Mesenchymal stem cell (in vitro differentiated cells and primary cell): ENCODE data around the gene RNF113A.
"Not testable (repeated sequence)": the region's sequence is repeated elsewhere in the genome, so short reads cannot be mapped to it uniquely, and the experiment has no call there.

ENCODE experiments used
- DNase-seq: peaks from one replicate; pipeline ENCODE4 v3.0.0-alpha.2; 2013
- H2AFZ ChIP-seq: one replicate; pipeline ENCODE4 v1.6.1; 2013; ENCODE audit warnings: low read depth, mild to moderate bottlenecking, control low read depth, inconsistent platforms, low read length, moderate library complexity
- H2AK5ac ChIP-seq: 2 replicates; pipeline ENCODE4 v1.6.1; 2013; ENCODE audit warnings: low read length, moderate library complexity, mild to moderate bottlenecking, inconsistent platforms; ENCODE audit not compliant: severe bottlenecking
- H2BK120ac ChIP-seq: one replicate; pipeline ENCODE4 v1.6.1; 2013; ENCODE audit warnings: low read depth, mild to moderate bottlenecking, inconsistent platforms, low read length, moderate library complexity
- H2BK12ac ChIP-seq, 2 experiments: one replicate each; pipeline ENCODE4 v1.6.1; 2013; ENCODE audit warnings: inconsistent platforms in 2 of 2, low read length in 2 of 2, mild to moderate bottlenecking in 2 of 2, moderate library complexity in 2 of 2, control low read depth in 1 of 2
- H2BK15ac ChIP-seq: one replicate; pipeline ENCODE4 v1.6.1; 2013; ENCODE audit warnings: mild to moderate bottlenecking, low read depth, inconsistent platforms; ENCODE audit not compliant: poor library complexity, severe bottlenecking
- H2BK5ac ChIP-seq: 2 replicates; pipeline ENCODE4 v1.6.1; 2013; ENCODE audit warnings: low read depth, mild to moderate bottlenecking, low read length, control low read depth, inconsistent platforms; ENCODE audit not compliant: poor library complexity, severe bottlenecking
- H3K14ac ChIP-seq, 2 experiments: one replicate each; pipeline ENCODE4 v1.6.1; 2013; ENCODE audit warnings: inconsistent platforms in 2 of 2, low read length in 2 of 2, control low read depth in 1 of 2, mild to moderate bottlenecking in 1 of 2, moderate library complexity in 1 of 2
- H3K18ac ChIP-seq, 2 experiments: one replicate each; pipeline ENCODE4 v1.6.1; 2013; ENCODE audit warnings: inconsistent platforms in 2 of 2, low read length in 2 of 2, control low read depth in 1 of 2, low read depth in 1 of 2, mild to moderate bottlenecking in 1 of 2
- H3K23ac ChIP-seq, 2 experiments: one replicate each; pipeline ENCODE4 v1.6.1; 2013; ENCODE audit warnings: inconsistent platforms in 2 of 2, low read length in 2 of 2, mild to moderate bottlenecking in 2 of 2, moderate library complexity in 2 of 2, control low read depth in 1 of 2
- H3K27ac ChIP-seq: 2 replicates; pipeline ENCODE4 v1.5.1; 2013; ENCODE audit warnings: mild to moderate bottlenecking, moderate library complexity, low read length, control low read depth, inconsistent platforms; ENCODE audit not compliant: poor library complexity, severe bottlenecking
- H3K27me3 ChIP-seq, 2 experiments: 2 replicates each; pipeline versions ENCODE4 v1.6.1 to v1.7.0; 2013; ENCODE audit warnings: low read length in 2 of 2, mild to moderate bottlenecking in 2 of 2, moderate library complexity in 2 of 2, control low read depth in 1 of 2, inconsistent platforms in 1 of 2; ENCODE audit not compliant: control insufficient read depth in 1 of 2, insufficient read depth in 1 of 2
- H3K36me3 ChIP-seq, 2 experiments: 2 replicates each; pipeline versions ENCODE4 v1.6.1 to v1.7.0; 2013; ENCODE audit warnings: low read length in 2 of 2, control low read depth in 1 of 2, inconsistent platforms in 1 of 2, low read depth in 1 of 2, mild to moderate bottlenecking in 1 of 2; ENCODE audit not compliant: insufficient read depth in 2 of 2, control insufficient read depth in 1 of 2
- H3K4ac ChIP-seq, 2 experiments: one replicate each; pipeline ENCODE4 v1.6.1; 2013; ENCODE audit warnings: inconsistent platforms in 2 of 2, low read length in 2 of 2, mild to moderate bottlenecking in 2 of 2, moderate library complexity in 2 of 2, control low read depth in 1 of 2, low read depth in 1 of 2
- H3K4me1 ChIP-seq: 2 replicates; pipeline ENCODE4 v1.6.1; 2013; ENCODE audit warnings: low read depth, low read length, control low read depth; ENCODE audit not compliant: control insufficient read depth, insufficient read depth
- H3K4me2 ChIP-seq: 2 replicates; pipeline ENCODE4 v1.6.1; 2013; ENCODE audit warnings: low read length, mild to moderate bottlenecking, inconsistent platforms; ENCODE audit not compliant: poor library complexity, severe bottlenecking
- H3K4me3 ChIP-seq, 2 experiments: 2 replicates each; pipeline versions ENCODE4 v1.5.1 to v1.7.0; 2013; ENCODE audit warnings: low read length in 2 of 2, mild to moderate bottlenecking in 2 of 2, control low read depth in 1 of 2, low read depth in 1 of 2; ENCODE audit not compliant: insufficient read depth in 1 of 2
- H3K79me1 ChIP-seq: replicated peaks from 2 replicates; pipeline ENCODE4 v1.6.1; 2013; ENCODE audit warnings: mild to moderate bottlenecking, control low read depth, low read length, inconsistent platforms; ENCODE audit not compliant: poor library complexity, severe bottlenecking
- H3K9ac ChIP-seq: 2 replicates; pipeline ENCODE4 v1.7.0; 2013; ENCODE audit warnings: mild to moderate bottlenecking, low read length, moderate library complexity
- H3K9me3 ChIP-seq: 2 replicates; pipeline ENCODE4 v1.7.0; 2013; ENCODE audit warnings: mild to moderate bottlenecking, low read length; ENCODE audit not compliant: control insufficient read depth
- H4K8ac ChIP-seq: one replicate; pipeline ENCODE4 v1.6.1; 2013; ENCODE audit warnings: inconsistent platforms, mild to moderate bottlenecking, low read length, moderate library complexity
- H4K91ac ChIP-seq: one replicate; pipeline ENCODE4 v1.6.1; 2013; ENCODE audit warnings: mild to moderate bottlenecking, low read length, inconsistent platforms
- WGBS: methylation state at CpG from one replicate; pipeline ENCODE4 v1.1.7; 2013; ENCODE audit warnings: mixed read lengths; 5-methylcytosine and 5-hydroxymethylcytosine counted together

RNF113A gene

DNA sequence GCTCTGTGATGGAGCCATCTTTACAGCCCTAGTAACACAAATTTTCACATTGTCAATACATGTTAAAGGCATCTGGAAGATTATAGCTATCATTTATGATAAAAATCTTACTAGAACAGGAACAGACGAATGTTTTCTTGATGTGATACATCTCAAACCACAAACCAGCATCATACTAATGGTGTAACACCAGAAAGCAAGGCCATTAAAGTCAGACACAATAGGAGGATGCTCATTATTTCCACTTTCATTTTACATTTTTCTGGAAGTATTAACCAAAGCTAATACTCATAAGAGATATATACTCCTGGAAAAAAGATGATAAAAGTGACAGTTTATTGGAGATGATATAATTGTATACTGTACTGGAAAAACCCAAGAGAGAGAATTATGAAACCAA is 29.4 kb upstream of the RNF113A start:
- no peak overlapping the region for H3K27ac ChIP-seq
- no peaks in the 10 kb centered on the region for H3K79me1 ChIP-seq
- H3K9ac ChIP-seq = no peak overlapping the region
- no peak overlapping the region for H3K14ac ChIP-seq
- no peak overlapping the region for H2AFZ ChIP-seq
- no peak overlapping the region for H2BK15ac ChIP-seq
- no peaks in the 10 kb centered on the region for H3K36me3 ChIP-seq
- H3K18ac ChIP-seq = no peak overlapping the region
- no peak overlapping the region for H4K91ac ChIP-seq
- no peak for DNase-seq
- H2BK120ac ChIP-seq = no peak overlapping the region
- no peak overlapping the region for H3K4me2 ChIP-seq
- no peak overlapping the region for H3K23ac ChIP-seq
- H3K4me1 ChIP-seq = no peaks in the 10 kb centered on the region
- no peaks in the 10 kb centered on the region for H3K27me3 ChIP-seq
- WGBS = 40% methylated on average over 1 of the region's 1 CpG
- H2AK5ac ChIP-seq = no peak overlapping the region
- H4K8ac ChIP-seq = no peak overlapping the region
- no peak overlapping the region for H2BK5ac ChIP-seq
- no peak overlapping the region for H3K4me3 ChIP-seq
- H2BK12ac ChIP-seq = no peak overlapping the region
- no peaks in the 10 kb centered on the region for H3K9me3 ChIP-seq
- no peak overlapping the region for H3K4ac ChIP-seq

DNA sequence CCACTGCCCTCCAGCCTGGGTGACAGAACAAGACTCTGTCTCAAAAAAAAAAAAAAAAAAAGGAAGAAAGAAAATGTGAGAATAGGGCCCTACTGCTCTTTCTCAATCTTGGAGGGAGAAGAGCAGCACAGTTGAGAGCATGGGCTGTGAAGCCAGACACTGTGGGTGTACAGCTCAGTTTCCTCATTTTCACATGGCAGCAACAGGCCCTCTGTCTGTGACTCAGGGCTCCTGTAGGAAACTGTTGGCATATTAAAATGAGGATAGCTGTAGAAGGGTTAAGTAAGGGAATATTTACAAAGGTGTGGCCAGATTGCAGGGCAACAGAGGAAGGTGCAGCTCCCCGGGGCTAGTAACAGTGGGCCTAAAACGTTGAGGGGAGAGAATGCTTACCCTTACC is 27.6 kb upstream of the RNF113A start:
- Histone ChIP-seq H3K4me2 (no peak overlapping the region), H4K8ac (no peak overlapping the region), H3K79me1 (no peaks in the 10 kb centered on the region), H3K9ac (no peak overlapping the region), H3K4me3 (no peak overlapping the region), H2BK15ac (no peak overlapping the region), H3K36me3 (no peaks in the 10 kb centered on the region), H2BK12ac (no peak overlapping the region), H2AK5ac (no peak overlapping the region), H3K4me1 (no peaks in the 10 kb centered on the region), H4K91ac (no peak overlapping the region), H2BK120ac (no peak overlapping the region), H2AFZ (no peak overlapping the region), H3K23ac (no peak overlapping the region), H3K18ac (no peak overlapping the region), H3K14ac (no peak overlapping the region), H3K27me3 (no peaks in the 10 kb centered on the region), H3K9me3 (no peaks in the 10 kb centered on the region), H3K27ac (no peak overlapping the region), H2BK5ac (no peak overlapping the region), H3K4ac (no peak overlapping the region)
- whole genome bisulfite sequencing = 25% methylated on average over 2 of the region's 2 CpGs
- no peak for DNase-seq

DNA sequence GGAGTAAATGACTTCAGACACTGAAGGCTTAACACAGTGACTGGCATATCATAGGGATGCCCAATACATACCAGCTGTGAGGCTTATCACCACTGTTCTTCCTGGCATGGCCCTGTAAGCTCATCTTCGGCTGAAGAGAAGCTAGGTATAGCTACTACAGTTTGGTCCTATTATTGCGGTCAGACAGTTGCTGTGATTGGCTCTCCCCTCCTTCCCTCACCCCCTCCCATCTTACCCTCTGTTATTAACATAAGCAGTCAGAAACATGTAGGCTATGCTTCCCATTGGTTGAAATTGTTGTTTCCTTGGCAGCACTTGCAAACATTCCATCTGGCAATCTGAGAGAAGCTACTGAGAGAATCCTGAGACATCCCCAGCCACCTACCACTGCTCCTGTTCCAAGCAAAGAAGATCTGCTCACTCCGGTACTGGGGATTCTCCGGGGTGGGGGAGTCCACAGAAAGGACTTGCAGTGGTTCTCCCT is 24.4 kb upstream of the RNF113A start, which contains the start of gene AKAP14:
Gene AKAP14, plus strand, starts transcription at position 51 of the 484 bp plus-strand sequence. CDS start 7,331 bp downstream, outside the sequence.
- peak; percentile 22 for DNase-seq
- H4K8ac ChIP-seq = no peak within 1 kb of the TSS
- H3K18ac ChIP-seq = no peak within 1 kb of the TSS
- no peak within 1 kb of the TSS for H2BK120ac ChIP-seq
- H3K36me3 ChIP-seq = no peaks in the 10 kb centered on the region
- H3K4me3 ChIP-seq = no peak within 1 kb of the TSS
- no peak within 1 kb of the TSS for H2AK5ac ChIP-seq
- H2AFZ ChIP-seq = no peak within 1 kb of the TSS
- H3K27ac ChIP-seq = no peak within 1 kb of the TSS
- no peak within 1 kb of the TSS for H4K91ac ChIP-seq
- H3K4me2 ChIP-seq = no peak within 1 kb of the TSS
- no peak within 1 kb of the TSS for H2BK15ac ChIP-seq
- H3K27me3 ChIP-seq = peaks cover 0 to 3% of the 10 kb centered on the region in 2 experiments
- H3K14ac ChIP-seq = no peak within 1 kb of the TSS
- 73% methylated on average over 2 of the region's 4 CpGs for WGBS
- H2BK5ac ChIP-seq = no peak within 1 kb of the TSS
- no peak within 1 kb of the TSS for H3K23ac ChIP-seq
- H3K4ac ChIP-seq = no peak within 1 kb of the TSS
- no peak within 1 kb of the TSS for H3K9ac ChIP-seq
- H3K9me3 ChIP-seq = no peaks in the 10 kb centered on the region
- no peaks in the 10 kb centered on the region for H3K4me1 ChIP-seq
- H2BK12ac ChIP-seq = no peak within 1 kb of the TSS
- no peaks in the 10 kb centered on the region for H3K79me1 ChIP-seq

DNA sequence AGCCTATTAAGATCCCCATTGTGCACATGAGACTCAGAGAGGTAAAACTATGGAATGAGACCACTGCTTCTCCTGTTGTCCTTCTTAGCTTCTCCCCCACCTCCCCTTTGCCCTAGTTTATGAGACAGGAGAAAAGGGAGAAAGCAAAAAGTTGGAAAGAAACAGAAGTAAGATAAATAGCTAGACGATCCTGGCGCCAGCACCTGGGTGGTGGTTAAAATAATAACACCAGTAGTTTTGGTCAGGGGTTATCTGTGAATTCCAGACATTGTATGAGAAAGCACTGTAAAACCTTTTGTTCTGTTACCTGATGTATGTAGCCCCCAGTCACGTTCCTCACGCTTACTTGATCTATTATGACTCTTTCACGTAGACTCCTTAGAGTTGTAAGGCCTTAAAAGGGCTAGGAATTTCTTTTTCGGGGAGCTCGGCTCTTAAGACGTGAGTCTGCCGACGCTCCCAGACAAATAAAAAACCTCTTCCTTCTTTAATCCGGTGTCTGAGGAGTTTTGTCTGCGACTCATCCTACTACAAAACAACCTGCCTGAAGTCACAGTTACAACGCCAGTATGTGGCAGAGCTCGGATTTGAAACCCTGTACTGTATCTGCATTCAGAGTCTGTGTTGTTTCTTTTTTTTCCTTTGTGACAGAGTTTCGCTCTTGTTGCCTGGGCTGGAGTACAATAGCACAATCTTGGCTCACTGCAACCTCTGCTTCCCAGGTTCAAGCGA is 20.6 kb upstream of the RNF113A start:
- not testable (repeated sequence) for H3K27me3 ChIP-seq, H3K14ac ChIP-seq, H3K4ac ChIP-seq, H2AFZ ChIP-seq, H4K91ac ChIP-seq, H3K9me3 ChIP-seq, DNase-seq, H3K23ac ChIP-seq, H4K8ac ChIP-seq, H2AK5ac ChIP-seq, H2BK12ac ChIP-seq, H3K18ac ChIP-seq, H3K4me3 ChIP-seq, H3K9ac ChIP-seq, H3K4me2 ChIP-seq, H2BK120ac ChIP-seq, H3K79me1 ChIP-seq, H3K4me1 ChIP-seq, H2BK15ac ChIP-seq, H2BK5ac ChIP-seq, H3K27ac ChIP-seq, H3K36me3 ChIP-seq
- WGBS = 87% methylated on average over 14 of the region's 16 CpGs
